Measurements from ENCODE around the gene ABCC1.
"Not testable (repeated sequence)": the region's sequence is repeated elsewhere in the genome, so short reads cannot be mapped to it uniquely, and the experiment has no call there.

The ABCC1 gene

GRCh38 chr16:16147316-16147999, 198.0 kb downstream of the ABCC1 start:
- DNase-seq (ENCODE audit: low read depth): no peak
- TF ChIP-seq, protein P1, sequence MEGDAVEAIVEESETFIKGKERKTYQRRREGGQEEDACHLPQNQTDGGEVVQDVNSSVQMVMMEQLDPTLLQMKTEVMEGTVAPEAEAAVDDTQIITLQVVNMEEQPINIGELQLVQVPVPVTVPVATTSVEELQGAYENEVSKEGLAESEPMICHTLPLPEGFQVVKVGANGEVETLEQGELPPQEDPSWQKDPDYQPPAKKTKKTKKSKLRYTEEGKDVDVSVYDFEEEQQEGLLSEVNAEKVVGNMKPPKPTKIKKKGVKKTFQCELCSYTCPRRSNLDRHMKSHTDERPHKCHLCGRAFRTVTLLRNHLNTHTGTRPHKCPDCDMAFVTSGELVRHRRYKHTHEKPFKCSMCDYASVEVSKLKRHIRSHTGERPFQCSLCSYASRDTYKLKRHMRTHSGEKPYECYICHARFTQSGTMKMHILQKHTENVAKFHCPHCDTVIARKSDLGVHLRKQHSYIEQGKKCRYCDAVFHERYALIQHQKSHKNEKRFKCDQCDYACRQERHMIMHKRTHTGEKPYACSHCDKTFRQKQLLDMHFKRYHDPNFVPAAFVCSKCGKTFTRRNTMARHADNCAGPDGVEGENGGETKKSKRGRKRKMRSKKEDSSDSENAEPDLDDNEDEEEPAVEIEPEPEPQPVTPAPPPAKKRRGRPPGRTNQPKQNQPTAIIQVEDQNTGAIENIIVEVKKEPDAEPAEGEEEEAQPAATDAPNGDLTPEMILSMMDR (conservative IDR thresholded peaks at IDR 0.05; ENCODE audit: low read length): no peak
- H3K4me3 ChIP-seq (ENCODE audit: low read length): no peak overlapping the region

DNA sequence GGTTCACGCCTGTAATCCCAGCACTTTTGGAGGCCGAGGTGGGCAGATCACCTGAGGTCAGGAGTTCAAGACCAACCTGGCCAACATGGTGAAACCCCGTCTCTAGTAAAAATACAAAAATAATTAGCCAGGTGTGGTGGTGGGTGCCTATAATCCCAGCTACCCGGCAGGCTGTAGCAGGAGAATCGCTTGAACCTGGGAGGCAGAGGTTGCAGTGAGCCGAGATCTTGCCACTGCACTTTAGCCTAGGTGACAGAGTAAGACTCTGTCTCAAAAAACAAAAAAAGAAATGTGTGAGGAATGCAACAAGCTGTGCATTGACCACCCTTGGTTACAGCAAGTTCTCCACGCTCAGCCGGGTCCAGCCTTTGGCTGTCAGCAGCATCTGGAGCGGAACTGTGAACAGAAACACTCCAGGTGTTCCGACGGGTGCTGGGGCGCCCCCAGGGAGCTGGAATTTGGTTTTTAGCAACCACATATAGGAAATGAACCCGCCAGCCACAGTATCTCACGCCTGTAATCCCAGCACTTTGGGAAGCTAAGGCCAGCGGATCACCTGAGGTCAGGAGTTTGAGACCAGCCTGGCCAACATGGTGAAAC, 198.7 kb downstream of the ABCC1 start:
- H3K4me3 ChIP-seq (ENCODE audit: low read length): not testable (repeated sequence)

DNA sequence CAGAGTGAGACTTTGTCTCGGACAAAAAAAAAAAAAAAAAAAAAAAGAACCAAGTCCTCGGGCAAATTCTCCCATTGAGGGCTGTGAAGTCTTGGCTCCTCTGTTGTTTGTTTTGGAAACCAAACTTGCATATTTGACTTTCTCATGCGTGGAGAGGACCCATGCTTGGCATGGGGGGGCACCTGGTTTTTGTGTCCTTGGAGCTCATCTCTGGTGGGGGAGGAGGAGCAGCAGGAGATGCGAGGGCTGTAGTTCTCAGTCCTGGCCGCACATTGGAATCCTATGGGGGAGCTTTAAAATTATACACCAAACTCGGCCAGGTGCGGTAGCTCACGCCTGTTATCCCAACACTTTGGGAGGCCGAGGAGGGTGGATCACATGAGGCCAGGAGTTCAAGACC, 199.3 kb downstream of the ABCC1 start:
- TF ChIP-seq, protein P1 (conservative IDR thresholded peaks at IDR 0.05; ENCODE audit: low read length): no peak
- no peak for DNase-seq (ENCODE audit: low read depth)
- H3K4me3 ChIP-seq (ENCODE audit: low read length): no peak overlapping the region

More for the DNA sequence above, 198.7 kb downstream of the ABCC1 start:
- not testable (repeated sequence) for DNase-seq (ENCODE audit: low read depth)

- no peak for DNase-seq (ENCODE audit: low read depth)
- TF ChIP-seq, protein P1 (conservative IDR thresholded peaks at IDR 0.05; ENCODE audit: low read length): no peak
- no peak overlapping the region for H3K4me3 ChIP-seq (ENCODE audit: low read length)
Observed at GRCh38 chr16:16149710-16150116, 200.3 kb downstream of the ABCC1 start.

- TF ChIP-seq, protein P1 (conservative IDR thresholded peaks at IDR 0.05; ENCODE audit: low read length): no peak
- no peak overlapping the region for H3K4me3 ChIP-seq (ENCODE audit: low read length)
- DNase-seq (ENCODE audit: low read depth): peak; percentile 62
Observed at GRCh38 chr16:16150117-16150877, 200.9 kb downstream of the ABCC1 start.

DNA sequence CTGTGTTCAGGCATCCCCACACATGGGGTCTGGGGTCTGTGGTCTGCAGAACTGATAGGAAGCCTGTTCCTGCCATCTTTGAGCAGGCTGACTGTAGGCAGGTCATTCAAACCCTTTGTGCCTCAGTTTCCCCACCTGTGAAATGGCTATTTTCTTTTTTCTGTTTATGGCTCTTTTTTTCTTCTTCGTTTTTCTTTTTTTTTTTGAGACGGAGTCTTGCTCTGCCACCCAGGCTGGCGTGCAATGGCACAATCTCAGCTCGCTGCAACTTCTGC, 201.4 kb downstream of the ABCC1 start:
- TF ChIP-seq, protein P1 (conservative IDR thresholded peaks at IDR 0.05; ENCODE audit: low read length): no peak
- H3K4me3 ChIP-seq (ENCODE audit: low read length): no peak overlapping the region
- DNase-seq (ENCODE audit: low read depth): no peak

- H3K4me3 ChIP-seq (ENCODE audit: low read length): no peak overlapping the region
- no peak for DNase-seq (ENCODE audit: low read depth)
- TF ChIP-seq, protein P1 (conservative IDR thresholded peaks at IDR 0.05; ENCODE audit: low read length): no peak
Observed at GRCh38 chr16:16151315-16151714, 201.9 kb downstream of the ABCC1 start.

DNA sequence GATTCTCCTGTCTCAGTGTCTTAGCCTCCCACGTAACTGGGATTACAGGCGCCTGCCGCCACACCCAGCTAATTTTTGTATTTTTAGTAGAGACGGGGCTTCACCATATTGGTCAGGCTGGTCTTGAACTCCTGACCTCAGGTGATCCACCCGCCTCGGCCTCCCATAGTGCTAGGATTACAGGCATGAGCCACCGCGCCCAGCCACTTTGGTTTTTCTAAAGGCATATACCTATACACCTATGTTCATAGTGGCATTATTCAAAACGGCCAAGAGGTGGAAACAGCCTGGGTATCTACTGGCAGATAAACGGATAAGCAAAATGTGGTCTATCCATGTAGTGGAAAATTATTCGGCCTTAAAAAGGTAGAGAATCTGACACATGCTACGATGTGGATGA, 203.6 kb downstream of the ABCC1 start:
- H3K4me3 ChIP-seq (ENCODE audit: low read length); DNase-seq (ENCODE audit: low read depth): not testable (repeated sequence)

All from AG10803 (cell line).